Testis (tissue), 3 donors: ENCODE data around the gene UGGT2. TPM values are rescaled to one million over a fixed set of nuclear protein-coding genes. Genes with fewer than 3 reads are reported as not detected.
"Not testable (repeated sequence)": the region's sequence is repeated elsewhere in the genome, so short reads cannot be mapped to it uniquely, and the experiment has no call there.

Source experiments
- DNase-seq: peaks from one replicate; pipeline ENCODE4 v3.0.0-alpha.2; 2019
- H3K27ac ChIP-seq, 2 donors: fragments of 200-600 bp; sonication (generic); one replicate each; pipeline ENCODE4 v1.5.1; 2019
- H3K27me3 ChIP-seq: fragments of 200-600 bp; sonication (generic); one replicate; pipeline ENCODE4 v1.5.1; 2019
- H3K36me3 ChIP-seq: fragments of 200-600 bp; sonication (generic); one replicate; pipeline ENCODE4 v1.5.1; 2017; ENCODE audit warnings: low read depth; ENCODE audit errors: missing control alignments
- H3K4me1 ChIP-seq: fragments of 200-600 bp; sonication (generic); one replicate; pipeline ENCODE4 v1.5.1; 2019
- H3K4me3 ChIP-seq, 2 donors: fragments of 200-600 bp; sonication (generic); one replicate each; pipeline ENCODE4 v1.5.1; 2017 to 2019
- H3K9me3 ChIP-seq: fragments of 200-600 bp; sonication (generic); one replicate; pipeline ENCODE4 v1.5.1; 2017
- CTCF ChIP-seq, 3 experiments: fragments of 450-650 bp in 2 of 3; fragments of 200-600 bp in 1 of 3; sonication (generic) in 1 of 3; IDR thresholded peaks; one replicate each; pipeline ENCODE4 v1.5.1; 2016 to 2019; ENCODE audit warnings: antibody characterized with exemption in 3 of 3, mild to moderate bottlenecking in 2 of 3, moderate library complexity in 1 of 3
- POLR2A ChIP-seq: fragments of 450-650 bp; IDR thresholded peaks from one replicate; pipeline ENCODE4 v1.6.1; 2017; ENCODE audit warnings: antibody characterized with exemption, mild to moderate bottlenecking, moderate library complexity
- WGBS, 2 donors: methylation state at CpG; one replicate each; pipeline ENCODE4 v1.1.5; 2018; 5-methylcytosine and 5-hydroxymethylcytosine counted together
- intact Hi-C: fragments of 100-400 bp; cut with DNase I; formaldehyde crosslinking; loops from one replicate; pipeline ENCODE4 v1.15.1; 2023; ENCODE audit warnings: low total_unique reads
- polyA plus RNA-seq: library from polyadenylated mRNA; stranded (reverse); fragments of 350-450 nt; fragmentation: Illumina TruSeq; extraction: RNeasy Lipid Tissue Mini Kit (QIAGEN cat#74804); gene quantifications from one replicate; pipeline ENCODE4 v1.2.3, GENCODE V29; 2014; ENCODE audit warnings: low read depth, low replicate concordance; ENCODE audit not compliant: insufficient read depth
- total RNA-seq, 2 donors: library from RNA; depleted of rRNA; stranded (reverse); fragments of >200 nt; gene quantifications; one replicate each; pipeline ENCODE4 v1.2.3, GENCODE V29; 2016

Gene UGGT2
- total and polyA plus RNA-seq, 3 donors from 2014 or later: 24.6 to 62.6 (median 55.8) TPM

- Histone ChIP-seq H3K4me1 (no peaks in the 10 kb centered on the region), H3K4me3 (no peak overlapping the region), H3K27ac (no peak overlapping the region), H3K27me3 (no peaks in the 10 kb centered on the region), H3K9me3 (no peaks in the 10 kb centered on the region), H3K36me3 (no peaks in the 10 kb centered on the region)
- intact Hi-C loops: no loop called here
- TF ChIP-seq CTCF (IDR thresholded peaks at IDR 0.05) (no peak), POLR2A (no peak)
- 79 to 84% methylated on average over 14 to 37 of the region's 44 CpGs for WGBS, 2 donors
- DNase-seq: no peak
These were observed 121.7 kb downstream of the UGGT2 start for GRCh38 chr13:95931300-95932025.

GRCh38 chr13:95929430-95929829, 123.8 kb downstream of the UGGT2 start:
- no peak for TF ChIP-seq CTCF (IDR thresholded peaks at IDR 0.05)
- no peak for TF ChIP-seq POLR2A
- H3K4me1 ChIP-seq: no peaks in the 10 kb centered on the region
- intact Hi-C loops: no loop called here
- no peak overlapping the region for H3K27ac ChIP-seq
- no peak overlapping the region for H3K4me3 ChIP-seq
- no peaks in the 10 kb centered on the region for H3K36me3 ChIP-seq
- WGBS, 2 donors: 81 to 85% methylated on average over 3 of the region's 3 CpGs
- no peaks in the 10 kb centered on the region for H3K27me3 ChIP-seq
- no peaks in the 10 kb centered on the region for H3K9me3 ChIP-seq
- no peak for DNase-seq

- H3K36me3 ChIP-seq, H3K4me1 ChIP-seq, DNase-seq, H3K27ac ChIP-seq, H3K27me3 ChIP-seq, H3K9me3 ChIP-seq, intact Hi-C loops, H3K4me3 ChIP-seq: not testable (repeated sequence)
- WGBS, 2 donors: 92 to 94% methylated on average over 3 to 36 of the region's 36 CpGs
These were observed 124.8 kb downstream of the UGGT2 start for GRCh38 chr13:95928367-95928906.

GRCh38 chr13:95926231-95926630, 127.0 kb downstream of the UGGT2 start:
- Histone ChIP-seq H3K36me3 (no peaks in the 10 kb centered on the region), H3K27me3 (no peaks in the 10 kb centered on the region), H3K27ac (no peak overlapping the region), H3K4me1 (no peaks in the 10 kb centered on the region), H3K4me3 (no peak overlapping the region), H3K9me3 (no peaks in the 10 kb centered on the region)
- 61 to 63% methylated on average over 3 of the region's 3 CpGs for WGBS, 2 donors
- intact Hi-C loops: no loop called here
- TF ChIP-seq CTCF (IDR thresholded peaks at IDR 0.05): no peak
- no peak for TF ChIP-seq POLR2A
- no peak for DNase-seq

- no peaks in the 10 kb centered on the region for H3K9me3 ChIP-seq
- no peak for TF ChIP-seq POLR2A
- no peak for TF ChIP-seq CTCF (IDR thresholded peaks at IDR 0.05)
- 83 to 92% methylated on average over 5 of the region's 5 CpGs for WGBS, 2 donors
- no peak overlapping the region for H3K4me3 ChIP-seq
- intact Hi-C loops: no loop called here
- H3K27ac ChIP-seq: no peak overlapping the region
- no peaks in the 10 kb centered on the region for H3K36me3 ChIP-seq
- DNase-seq: no peak
- H3K27me3 ChIP-seq: no peaks in the 10 kb centered on the region
- no peaks in the 10 kb centered on the region for H3K4me1 ChIP-seq
These were observed 128.7 kb downstream of the UGGT2 start for GRCh38 chr13:95924389-95924994.
